CD4-positive, alpha-beta T cell treated with Interleukin-6 for 4 hours (primary cell): ENCODE data around the gene DAZL.
A peak's percentile ranks its signal among the peaks of the same experiment; 100 is the strongest.
"Not testable (repeated sequence)": the region's sequence is repeated elsewhere in the genome, so short reads cannot be mapped to it uniquely, and the experiment has no call there.

ENCODE experiments used
- DNase-seq: peaks from one replicate; pipeline ENCODE4 v3.0.0-alpha.2; 2020; ENCODE audit warnings: mixed read lengths

DAZL gene, protein sequence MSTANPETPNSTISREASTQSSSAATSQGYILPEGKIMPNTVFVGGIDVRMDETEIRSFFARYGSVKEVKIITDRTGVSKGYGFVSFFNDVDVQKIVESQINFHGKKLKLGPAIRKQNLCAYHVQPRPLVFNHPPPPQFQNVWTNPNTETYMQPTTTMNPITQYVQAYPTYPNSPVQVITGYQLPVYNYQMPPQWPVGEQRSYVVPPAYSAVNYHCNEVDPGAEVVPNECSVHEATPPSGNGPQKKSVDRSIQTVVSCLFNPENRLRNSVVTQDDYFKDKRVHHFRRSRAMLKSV

DNA sequence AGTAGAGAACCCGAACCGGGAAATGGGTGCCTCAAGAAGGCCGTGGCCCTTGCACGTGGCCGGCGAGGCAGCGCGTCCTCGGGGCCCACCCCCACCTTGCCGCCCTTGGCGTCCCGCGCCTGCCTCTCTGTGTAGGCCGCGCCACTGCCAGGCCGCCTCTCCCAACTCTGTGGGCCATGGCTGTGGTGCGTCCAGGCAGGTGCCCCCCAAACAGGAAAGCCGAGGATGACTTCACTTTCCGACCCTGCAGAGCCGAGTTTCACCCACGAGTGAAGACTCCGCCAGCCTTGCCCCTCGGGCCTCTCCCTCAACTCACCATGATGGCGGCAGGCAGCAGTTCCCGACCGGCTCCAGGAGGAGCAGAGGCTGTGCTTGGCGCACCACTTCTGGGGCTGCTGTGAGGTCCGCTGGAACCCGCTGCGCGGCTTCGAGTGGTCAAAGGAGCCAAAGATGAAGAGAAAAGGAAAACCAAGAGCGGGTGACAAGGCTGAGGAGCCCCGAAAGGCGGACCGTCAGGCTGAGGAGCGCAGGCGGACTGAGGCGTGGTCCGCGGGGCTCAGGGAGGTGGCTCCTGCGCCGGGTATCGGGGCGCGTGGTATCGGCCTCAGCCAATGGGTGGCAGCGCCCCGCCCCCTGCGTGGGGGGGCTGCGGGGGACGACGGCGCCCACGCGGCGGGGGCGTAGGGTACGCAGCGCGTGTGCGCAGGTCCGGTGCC lies at the start of gene DAZL:
DAZL (minus strand) TSS at position 537 of the 716 bp plus-strand sequence; CDS start at position 319, 218 bp downstream.
- no peak for DNase-seq

DNA sequence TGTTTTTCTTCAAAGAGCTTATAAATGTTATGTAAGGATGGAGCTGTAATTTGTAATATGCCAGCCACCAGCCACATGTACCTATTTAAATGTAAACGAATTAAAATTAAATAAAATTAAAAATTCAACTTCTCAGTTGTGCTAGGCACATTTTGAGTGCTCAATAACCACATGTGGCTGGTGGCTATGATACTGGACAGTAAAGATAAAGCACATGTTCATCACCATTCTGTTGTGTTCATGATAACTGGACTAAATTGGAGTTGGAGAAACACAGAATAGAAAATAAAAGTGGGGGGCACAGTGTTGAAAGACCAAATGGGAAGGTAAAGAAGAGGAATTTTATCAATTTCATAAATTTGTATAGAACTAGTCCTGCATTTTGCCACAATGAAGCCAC lies 49.8 kb upstream of the DAZL start:
- no peak for DNase-seq

DNA sequence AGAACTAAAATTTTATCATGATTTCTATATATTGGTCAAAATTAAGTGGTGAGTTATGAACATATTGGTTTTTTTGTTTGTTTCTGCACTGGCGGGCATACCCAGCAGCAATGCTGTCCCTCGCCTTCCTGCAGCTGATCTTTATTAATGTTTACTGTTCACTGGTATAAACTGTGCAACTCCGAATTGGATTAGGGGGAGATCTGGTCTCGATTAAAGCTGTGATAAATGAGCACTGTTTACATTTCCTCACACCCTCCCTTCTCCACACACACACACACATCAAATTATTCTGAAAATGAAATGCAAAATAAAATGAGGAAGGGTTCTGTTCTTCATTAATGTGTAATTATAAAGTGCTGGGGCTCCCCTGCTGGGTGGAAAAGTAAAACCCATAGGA lies 48.5 kb upstream of the DAZL start:
- no peak for DNase-seq

DNA sequence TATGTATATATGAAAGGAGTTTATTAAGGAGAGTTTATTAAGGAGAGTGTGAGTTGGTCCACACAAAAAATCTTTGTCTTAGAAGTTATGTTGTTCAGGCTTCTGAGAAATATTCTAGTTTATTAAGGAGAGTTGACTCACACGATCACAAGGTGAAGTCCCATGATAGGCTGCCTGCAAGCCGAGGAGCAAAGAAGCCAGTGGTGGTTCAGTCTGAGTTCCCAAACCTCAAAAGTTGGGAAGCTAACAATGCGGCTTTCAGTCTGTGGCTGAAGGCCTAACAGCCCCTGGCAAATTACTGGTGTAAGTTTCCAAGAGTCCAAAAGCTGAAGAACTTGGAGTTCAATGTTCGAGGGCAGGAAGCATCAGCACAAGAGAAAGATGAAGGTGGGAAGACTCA lies 42.4 kb upstream of the DAZL start:
- DNase-seq: no peak

DNA sequence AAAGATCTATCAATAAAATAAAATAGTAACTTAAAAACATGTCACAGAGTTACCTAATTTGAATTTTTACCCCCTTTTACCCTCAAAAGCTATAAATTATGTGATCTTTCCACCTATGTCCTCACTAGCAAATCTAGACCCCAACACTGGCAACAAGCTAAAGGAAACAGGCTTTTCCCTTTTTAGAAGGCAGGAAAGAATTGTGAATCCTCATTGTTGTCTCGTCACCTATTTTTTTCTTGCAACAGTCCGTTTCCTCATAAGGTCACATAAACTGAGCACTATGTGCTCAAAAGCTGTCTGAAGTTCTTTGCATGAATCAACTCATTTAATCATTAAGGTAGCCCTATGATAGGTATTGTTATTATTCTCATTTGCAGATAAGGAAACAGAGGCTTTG lies 34.6 kb upstream of the DAZL start:
- no peak for DNase-seq

DNA sequence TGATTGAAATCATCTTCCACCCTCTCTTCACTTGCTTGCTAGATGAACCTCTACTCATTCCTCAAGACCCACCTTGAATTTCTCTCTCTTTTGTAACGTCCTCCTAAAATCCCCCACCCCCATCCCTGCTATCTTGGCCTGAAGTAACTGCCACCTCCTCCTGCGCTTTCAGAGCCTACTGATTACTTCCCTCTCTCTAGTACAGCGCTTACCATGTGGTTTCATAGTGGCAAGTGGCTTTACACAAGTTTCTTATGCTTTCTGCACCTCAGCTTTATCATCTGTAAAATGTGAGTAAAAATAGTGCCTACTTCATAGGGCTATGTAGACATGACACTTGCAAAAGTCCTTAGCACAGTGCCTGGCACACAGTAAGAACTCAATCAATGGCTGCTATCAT lies 28.7 kb upstream of the DAZL start:
- no peak for DNase-seq

DNA sequence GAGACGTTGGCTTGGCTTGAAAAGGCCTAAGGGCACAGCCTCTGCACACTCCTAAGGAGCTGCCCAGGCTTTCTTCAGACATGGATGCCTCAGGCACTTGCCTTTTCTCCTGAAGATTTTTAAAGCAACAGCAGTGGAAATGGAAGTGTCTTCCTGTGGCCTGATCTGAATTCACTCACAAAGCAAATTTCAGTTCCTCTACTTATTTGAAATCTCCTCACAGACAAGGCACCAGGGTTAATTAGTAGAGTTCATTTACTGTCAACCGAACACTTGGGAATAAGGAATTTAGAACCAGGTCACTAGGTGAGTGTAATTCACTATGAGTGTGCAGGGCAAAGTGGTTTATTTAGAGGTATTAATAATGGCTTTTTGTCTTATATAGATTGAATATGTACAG lies 27.2 kb upstream of the DAZL start:
- no peak for DNase-seq

DNA sequence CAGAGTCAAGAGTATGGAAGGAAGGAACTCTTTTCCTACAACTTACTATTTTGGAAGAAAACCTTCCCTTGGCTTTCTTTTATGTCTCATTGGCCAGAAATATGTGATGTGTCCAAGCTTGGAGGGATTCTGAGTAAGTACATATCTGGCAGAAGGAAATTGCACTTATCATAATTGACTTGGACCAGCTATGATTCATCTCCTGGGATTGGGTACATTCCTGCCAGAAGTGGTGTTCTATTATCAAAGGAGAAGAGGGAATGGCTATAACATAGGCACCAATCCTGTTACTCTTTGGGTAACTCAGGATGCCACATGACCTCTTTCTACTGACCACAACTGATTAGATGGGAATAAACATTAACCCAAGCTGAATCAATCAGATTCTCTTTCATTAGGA lies 13.5 kb upstream of the DAZL start:
- no peak for DNase-seq

DNA sequence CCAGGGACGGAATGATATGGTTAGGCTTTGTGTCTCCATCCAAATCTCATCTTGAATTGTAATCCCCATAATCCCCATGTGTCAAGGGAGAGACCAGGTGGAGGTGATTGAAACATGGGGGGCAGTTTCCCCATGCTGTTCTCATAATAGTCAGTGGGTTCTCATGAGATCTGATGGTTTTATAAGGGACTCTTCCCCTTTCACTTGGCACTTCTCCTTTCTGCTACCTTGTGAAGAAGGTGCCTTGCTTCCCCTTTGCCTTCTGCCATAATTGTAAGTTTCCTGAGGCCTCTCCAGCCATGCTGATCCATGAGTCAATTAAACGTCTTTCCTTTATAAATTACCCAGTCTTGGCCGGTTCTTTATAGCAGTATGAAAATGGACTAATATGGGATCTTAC lies 11.9 kb upstream of the DAZL start:
- not testable (repeated sequence) for DNase-seq

DNA sequence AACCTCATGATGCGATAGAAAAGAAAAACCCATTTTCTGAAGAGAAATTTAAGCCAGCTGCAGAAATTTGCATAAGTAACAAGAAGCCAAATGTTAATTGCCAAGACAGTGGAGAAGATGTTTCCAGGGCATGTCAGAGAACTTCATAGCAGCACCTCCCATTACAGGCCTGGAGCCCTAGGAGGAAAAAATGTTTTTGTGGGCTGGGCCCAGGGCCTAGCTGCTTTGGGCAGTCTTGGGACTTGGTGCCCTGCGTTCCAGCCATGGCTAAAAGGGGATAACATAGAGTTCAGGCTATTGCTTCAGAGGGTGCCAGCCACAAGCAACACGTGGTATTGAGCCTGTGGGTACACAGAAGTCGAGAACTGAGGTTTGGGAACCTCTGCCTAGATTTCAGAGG lies 10.9 kb upstream of the DAZL start:
- no peak for DNase-seq

DNA sequence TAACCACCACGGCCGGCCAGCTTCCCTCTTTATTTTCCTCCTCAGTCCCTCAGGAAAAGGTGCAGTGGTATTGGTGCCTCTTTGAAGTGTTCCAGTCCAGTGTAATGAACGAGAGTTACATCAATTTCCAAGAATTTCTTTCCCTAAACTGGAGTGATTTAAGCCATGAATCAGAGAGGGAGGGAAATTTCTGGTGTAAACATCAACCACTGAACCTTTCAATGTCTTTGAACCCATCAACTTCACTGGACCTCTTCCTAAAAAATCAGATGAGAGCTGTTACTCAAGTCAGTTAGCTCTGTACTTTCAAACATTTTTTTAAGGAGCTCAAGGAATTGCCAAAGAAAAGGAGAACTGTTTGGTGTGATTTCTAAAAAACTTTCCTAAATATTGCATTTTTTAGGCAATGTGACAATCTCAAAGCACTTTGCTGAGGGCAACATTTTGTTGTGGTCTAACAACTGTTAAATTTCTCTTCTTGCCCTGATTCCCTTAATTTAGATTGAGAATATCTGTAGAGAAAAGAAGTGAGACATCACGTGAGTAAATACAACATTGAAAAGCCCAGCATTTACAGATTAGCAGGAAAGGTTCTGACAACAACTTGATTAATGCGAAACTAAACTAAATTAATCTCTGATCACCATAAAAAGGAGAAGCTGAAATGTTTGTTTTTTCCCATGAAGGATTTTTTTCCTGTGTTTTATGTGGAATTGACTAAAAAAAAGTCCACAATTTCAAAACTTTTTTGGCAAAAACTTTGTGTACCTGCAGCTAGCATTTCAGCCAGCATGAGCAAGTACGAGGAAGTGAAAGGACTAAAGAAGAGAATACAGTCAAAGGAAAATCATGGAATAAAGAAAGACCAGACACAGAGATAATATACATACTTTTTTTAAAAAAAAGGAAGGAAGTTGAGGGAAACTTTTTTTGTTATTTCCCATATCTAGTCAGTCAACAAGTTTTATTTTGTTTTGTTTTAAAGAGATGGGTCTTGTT lies 9.1 kb upstream of the DAZL start:
- no peak for DNase-seq

DNA sequence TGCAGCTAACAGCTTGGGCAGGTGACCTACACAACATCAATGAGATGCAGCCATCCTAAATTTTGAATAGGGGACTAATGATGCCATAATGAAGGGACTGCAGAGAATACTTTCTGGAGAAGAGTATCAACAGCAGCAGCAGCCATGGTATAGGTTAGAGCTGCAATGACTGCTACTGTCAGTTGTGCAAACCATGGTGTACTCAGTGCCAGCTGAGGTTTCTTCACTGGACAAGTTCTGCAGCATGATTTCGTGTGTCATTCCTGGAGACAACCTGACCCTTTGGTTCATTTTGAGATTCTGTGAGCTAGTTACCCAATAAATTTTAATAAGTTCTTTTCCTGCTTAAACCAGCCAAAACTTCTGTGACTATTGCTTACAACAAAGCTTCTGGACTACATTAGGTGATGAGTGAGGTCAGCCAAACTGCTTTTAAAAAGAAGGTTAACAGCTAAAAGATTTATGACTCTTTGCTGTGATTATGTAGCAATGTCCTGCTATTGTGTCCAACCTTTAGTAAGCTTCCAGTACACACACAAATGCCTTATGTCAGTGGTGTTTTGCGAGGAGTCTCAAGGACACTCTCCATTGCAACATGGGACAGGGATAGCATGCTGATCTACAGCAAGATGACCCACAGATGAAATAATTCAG lies 4.8 kb upstream of the DAZL start:
- no peak for DNase-seq

DNA sequence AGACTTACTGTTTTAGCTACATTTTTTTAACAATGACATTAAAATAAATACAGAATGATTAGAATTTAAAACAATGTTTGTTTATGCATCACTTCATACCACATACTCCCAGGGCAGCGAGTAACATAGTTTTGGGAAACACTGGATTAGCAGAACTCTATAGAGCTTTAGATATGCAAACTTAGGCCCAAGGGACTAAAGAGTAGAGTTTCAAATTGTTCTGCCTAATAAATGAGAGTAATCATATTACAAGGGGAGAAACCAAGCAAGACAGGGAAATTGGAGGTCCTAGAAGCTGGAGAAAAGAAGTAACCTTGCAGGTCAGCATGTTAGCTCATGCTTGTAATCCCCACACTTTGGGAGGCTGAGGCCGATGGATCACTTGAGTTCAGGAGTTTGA lies 3.6 kb upstream of the DAZL start:
- DNase-seq: no peak

DNA sequence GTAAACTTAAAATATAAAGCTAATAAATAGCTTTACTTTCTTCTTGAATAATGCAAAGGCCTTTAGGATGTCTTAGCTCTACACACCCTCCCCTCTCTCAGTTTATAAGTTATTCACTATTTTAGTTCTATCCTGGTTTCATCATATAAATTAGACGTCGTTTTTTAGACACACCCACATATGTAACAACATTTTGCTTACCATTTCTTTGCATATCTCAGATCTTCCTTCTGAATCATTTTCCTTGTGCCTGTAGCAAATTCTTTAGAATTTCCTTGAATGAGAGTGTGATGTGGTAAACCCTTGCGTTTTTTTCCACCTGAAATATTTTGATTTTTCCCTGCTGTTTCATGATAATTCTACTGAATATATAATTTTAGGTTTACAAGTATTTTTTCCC lies 2.5 kb upstream of the DAZL start:
- DNase-seq: no peak

DNA sequence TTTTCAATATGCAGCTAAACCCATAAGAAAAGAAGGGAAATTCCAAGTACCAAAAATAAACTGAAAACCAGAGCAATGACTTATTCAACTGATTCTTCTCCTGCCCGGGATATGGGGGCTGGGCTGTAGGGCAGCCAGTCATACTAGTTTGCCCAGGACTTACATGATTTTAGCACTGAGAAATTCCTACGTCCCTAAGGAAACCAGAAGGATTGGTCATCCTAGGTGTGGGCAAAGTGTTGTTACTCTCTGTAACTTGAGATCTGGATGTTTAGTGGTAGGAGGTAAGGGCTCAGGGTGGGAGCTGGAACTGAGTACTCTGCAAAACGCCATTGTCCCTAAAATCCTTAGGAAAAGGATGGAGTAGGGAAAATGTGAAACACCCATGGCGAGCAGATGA lies 1.2 kb upstream of the DAZL start:
- DNase-seq: no peak

DNA sequence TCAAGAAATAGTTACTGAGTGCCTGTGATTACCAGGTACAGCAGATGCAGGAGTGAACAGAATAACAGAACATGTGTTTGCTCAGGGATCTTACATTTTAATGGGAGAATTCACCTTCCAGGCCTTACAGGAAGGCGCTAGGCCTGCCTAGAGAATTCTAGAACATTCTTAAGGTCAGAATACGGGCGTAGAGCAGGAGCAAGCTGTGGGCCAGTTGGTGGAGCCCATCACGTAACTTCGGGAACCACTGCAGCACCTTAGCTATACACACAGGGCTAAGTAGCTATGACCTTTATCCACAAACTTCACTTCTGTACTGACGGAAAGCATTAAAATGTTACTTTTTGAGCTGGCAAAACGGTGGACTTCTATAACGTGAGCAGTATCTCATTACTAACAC lies 743 bp upstream of the DAZL start:
- no peak for DNase-seq

DNA sequence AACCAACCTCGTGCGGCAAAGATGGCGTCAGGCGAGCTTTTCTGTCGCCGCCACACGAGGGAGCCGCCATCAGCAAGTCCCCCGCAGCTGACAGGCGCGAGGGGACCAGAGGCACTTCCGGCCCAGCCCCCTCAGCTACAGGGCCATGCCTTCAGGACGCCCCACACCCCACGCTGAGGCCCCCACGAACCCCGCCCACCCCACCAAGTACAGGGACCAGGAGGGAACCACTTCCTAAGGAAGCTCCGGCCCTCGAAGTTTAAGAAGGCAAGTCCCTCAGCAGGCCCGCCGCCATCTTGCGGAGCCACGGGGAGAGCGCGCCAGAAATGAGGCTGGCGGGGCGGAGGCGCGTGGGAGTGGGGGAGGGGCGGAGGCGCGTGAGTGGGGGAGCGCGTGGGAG lies 790 bp downstream of the DAZL start:
- DNase-seq: no peak

DNA sequence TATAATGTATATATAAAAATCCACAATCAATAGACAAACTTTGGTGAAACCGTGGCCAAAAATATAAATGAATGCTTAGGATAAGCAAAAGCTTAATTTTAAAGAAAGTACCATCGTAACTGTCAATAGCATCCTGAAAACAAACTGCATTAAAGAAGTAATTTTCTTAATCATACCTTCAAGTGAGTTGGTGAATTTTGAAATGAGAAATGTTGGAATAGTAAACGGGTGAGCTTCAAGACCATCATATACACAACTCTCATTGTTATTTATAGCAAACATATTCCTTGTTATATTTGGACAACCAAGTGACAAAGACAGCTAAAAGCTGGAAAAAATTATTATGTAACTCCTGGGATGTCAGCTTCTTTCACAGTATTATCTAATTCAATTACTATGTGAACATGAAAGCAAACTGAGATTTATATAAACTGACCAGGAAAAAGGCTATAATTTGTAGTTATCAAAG lies 3.7 kb downstream of the DAZL start:
- DNase-seq: no peak

DNA sequence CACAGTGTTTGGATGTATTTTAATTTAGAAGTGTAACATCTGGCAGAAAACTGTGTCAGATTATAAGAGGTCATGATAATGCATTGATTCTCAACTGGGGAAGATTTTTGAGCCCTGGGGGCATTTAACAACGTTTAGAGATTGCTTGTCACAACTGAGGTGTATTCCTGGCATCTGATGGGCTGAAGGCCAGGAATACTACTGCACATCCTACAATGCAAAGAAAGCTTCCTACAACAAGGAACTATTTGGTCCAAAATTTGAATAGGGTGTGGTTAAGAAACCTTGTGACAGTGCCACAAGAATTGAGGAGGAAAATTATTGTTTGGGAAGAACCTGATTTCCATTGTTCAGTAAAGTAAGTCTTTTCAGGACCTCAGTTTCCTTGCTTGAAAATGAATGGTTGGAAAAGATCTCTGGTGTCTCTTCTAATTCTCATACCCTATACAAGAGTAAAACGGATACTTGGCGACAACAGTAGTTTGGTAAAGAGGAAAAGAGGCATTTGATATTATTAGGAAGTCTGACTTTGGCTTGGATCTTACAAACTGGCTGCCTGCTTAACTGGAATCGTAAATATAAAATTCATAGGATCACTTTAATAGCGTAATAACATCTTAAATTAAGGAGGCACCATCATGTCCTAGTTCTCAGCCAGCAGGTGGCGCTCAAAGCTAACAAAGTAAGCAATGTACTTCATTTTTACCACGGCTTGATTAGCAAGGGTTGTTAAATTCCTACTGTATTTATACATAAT lies 4.3 kb downstream of the DAZL start:
- DNase-seq: peak; percentile 90

DNA sequence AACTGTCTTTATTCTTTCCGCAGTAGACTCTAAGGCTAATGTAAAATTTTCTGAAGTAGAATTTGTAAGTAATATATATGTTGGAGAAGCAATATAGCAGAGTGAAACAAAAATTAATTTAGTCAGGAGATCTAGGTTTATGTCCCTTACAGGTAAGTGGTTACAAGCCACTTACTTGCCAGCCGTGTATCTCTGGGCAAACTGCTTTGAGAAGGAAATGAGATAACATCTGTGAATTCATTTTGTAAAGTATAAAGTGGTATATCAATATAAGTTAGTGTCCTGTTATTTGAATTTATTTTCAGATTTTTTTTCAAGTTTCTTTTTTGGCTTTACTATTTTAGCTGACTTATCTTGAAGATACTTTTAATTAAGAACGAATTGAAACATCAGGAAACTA lies 5.5 kb downstream of the DAZL start:
- no peak for DNase-seq

DNA sequence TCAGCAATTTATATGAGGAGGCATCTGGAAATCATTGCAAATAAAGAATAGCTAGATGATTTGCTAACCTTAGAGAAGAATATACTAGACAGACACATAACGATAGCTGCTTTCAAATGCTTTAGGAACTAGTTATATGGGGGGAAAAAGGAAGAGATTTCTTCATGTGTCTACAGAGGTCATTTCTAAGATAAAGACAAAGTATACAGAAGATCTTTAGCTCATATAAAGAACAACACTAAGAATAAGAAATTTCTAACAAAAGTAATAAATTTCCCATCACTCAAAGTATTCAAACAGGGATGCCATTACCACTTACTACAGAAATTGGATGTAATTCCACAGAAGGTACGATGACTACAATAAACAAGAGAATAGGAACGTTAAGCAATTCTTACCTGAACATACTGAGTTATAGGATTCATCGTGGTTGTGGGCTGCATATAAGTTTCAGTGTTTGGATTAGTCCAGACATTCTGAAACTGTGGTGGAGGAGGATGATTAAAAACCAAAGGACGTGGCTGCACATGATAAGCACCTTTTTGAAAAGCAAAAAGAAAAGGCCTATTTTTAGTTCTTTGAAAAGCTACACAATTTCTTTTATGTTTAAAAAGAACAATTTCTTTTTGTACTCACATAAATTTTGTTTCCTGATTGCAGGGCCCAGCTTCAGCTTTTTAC lies 8.7 kb downstream of the DAZL start:
- no peak for DNase-seq

DNA sequence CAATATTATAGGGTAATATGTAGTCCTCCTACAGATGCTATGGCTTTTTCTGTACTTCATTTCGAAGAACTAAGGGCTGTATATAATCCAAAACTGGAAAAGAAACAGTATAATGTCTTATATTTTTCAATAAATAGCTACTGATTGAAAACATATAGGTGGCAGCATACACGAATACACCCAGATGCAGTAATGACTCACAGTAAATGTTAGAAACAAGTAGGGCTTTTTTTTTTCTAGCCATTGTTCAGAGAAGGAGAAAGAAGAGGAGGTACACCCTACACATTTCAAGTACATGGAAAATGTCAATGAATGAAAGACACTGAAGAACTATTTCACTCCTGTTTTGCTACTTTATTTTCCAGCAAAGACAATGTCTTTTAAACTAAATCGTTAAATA lies 9.4 kb downstream of the DAZL start:
- no peak for DNase-seq
